Activated CD8-positive, alpha-beta memory T cell treated with anti-CD3 and anti-CD28 coated beads, Interleukin-2, amount 50 U/mL, for 4 hours (primary cell): ENCODE results near the gene HMGCS1.
"Not testable (repeated sequence)": the region's sequence is repeated elsewhere in the genome, so short reads cannot be mapped to it uniquely, and the experiment has no call there.

Experiments
- DNase-seq: peaks from one replicate; pipeline ENCODE4 v3.0.0-alpha.2; 2020

Gene HMGCS1

DNA sequence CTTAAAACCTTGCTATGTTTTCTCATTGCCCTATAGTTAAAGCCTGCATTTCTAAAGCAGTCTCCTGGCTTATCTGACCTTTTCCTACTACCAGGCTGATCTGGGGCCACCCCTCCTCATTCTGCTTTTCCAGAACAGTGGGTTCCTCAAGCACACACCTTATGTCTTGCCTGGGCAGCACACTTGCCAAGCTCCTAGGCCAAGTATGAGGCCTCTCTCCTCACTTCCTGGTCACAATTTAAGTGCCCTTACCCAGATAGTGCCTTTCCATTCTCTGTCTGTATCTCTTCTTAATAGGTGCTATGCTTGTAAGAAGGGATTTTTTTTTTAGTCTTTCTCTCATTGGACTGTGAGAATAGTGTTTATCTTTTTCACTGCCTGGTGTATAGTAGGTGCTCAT lies 39.7 kb downstream of the HMGCS1 start:
- DNase-seq, result no peak

DNA sequence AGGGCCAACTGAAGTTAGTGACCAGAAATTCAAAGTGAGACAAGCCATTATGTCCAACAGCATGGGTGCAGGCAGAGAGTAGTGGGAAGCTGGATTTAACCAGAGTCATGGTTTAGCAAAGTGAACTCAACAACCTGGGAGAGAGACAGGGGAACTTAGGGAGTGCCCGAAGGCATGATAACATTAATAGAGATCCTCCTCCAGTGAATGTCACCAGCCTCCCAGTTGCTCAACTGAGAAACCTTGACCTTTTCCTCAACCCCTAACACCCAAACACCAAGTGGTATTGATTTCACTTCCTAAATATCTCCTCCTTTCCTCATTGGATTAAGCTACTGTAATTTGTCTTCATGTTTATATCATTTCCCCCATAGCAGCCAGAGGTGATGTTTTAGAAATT lies 42.6 kb downstream of the HMGCS1 start:
- DNase-seq, result no peak

DNA sequence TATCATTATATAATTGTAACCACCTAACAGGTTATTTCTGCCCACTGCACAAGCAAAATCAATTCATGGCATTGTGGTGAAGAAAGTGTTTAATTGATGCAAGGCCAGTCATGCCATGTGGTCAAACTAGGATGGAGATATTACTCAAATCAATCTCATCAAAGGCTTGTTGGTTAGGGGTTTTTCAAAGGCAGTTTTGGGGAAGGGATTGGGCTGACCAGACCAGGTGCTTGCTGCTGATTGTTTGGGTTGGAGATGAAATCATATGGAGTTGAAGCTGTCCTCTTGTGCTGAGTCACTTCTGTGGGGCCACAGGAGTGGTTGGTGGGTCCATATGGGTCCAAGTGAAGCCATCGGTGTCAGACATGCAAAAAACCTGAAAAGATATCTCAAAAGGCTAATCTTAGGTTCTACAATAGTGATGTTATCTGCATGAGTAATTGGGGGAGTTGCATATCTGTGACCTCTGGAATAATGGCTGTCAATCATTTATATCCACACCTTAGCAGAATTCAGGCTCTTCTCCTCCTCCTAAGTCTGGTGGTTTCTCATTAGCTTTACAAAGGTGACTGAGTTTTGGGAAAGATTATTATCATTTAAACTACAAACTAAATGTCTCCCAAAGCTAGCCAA lies 44.9 kb downstream of the HMGCS1 start:
- DNase-seq, result no peak

DNA sequence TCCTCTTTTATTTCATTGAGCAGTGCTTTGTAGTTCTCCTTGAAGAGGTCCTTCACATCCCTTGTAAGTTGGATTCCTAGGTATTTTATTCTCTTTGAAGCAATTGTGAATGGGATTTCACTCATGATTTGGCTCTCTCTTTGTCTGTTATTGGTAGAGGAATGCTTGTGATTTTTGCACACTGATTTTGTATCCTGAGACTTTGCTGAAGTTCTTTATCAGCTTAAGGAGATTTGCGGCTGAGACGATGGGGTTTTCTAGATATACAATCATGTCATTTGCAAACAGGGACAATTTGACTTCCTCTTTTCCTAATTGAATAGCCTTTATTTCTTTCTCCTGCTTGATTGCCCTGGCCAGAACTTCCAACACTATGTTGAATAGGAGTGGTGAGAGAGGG lies 50.9 kb downstream of the HMGCS1 start:
- not testable (repeated sequence) for DNase-seq

DNA sequence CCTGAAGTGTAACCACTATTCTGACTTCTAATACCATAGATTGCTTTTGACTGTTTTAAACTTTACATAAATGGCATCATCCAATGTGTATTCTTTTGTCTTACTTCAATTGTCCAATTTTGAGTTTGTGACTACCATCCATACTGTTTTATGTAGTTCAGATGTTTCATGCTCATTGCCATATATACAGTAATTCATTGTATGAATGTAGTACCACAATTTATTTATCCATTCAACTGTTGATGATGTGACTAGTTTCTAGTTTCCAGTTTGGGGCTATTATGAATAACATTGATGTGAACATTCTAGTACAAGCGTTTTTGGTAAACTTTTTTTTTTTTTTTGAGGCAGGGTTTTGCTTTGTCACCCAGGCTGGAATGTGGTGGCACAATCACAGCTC lies 55.1 kb downstream of the HMGCS1 start:
- no peak for DNase-seq

DNA sequence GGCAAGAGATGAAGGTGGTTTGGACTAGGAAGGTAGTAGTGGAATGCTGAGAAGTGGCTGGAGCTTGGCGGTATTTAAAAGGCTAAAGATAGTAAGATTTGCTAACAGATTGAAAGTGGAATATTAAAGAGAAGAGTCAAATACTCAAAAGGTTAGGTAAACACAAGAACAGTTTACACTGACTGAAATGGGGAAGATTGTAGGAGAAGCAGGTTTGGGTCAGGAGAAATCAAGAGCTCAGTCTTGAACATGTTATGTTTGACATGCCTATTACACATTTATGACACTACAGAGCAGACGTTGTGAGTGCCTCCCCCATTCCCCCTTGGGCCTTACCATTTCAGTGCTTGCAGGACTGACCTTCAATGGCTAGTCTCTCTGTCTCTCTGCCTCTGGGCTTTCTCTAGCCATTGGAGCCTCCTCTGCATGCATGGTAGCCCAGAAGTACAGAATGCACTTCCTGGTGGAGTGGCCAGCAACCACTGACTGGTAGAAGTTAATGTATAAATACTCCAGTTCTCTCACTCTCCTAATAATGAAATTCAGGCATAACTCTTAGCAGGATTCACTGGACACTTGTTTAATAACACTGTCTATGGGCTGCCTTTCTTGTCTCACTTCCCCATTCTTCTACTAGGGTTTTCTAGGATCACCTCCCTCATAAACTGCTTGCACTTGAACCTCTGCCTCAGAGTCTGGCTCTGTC lies 56.8 kb downstream of the HMGCS1 start:
- no peak for DNase-seq

DNA sequence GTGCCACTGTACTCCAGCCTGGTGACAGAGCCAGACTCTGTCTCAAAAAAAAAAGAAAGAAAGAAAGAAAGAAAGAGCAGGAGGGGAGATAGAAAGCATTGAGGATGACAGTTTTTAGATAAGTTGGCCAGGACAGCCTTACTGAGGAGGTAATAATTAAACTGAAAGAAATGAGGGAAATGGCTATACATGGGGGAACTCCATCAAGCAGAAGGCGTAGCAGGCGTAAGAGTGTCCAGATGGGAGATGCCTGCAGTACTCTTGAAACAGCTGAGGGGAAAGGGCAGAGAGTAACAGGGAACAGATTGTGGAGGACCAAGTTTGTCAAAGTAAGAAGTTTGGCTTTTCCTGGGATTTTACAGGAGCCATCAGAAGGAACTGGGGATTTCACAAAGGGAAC lies 57.5 kb downstream of the HMGCS1 start:
- DNase-seq, result no peak

DNA sequence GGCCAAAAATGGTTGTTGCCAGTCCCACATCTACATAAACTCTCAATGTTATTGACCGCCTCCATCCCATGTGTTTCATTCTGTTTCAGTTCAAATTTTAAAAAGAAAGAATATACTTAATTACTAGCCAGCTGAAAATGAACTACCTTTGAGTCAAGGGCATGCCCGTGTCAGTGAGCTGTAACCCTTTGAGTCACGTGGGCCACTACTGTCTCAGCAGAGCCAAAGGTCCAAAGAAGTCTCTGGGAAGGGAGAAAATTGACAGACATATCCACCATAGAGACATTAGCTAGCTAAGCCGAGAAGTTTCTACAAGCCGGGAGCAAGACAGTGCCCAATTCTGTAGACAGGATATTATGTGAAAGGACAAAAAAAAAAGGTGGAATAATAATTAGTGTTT lies 61.5 kb downstream of the HMGCS1 start:
- no peak for DNase-seq

DNA sequence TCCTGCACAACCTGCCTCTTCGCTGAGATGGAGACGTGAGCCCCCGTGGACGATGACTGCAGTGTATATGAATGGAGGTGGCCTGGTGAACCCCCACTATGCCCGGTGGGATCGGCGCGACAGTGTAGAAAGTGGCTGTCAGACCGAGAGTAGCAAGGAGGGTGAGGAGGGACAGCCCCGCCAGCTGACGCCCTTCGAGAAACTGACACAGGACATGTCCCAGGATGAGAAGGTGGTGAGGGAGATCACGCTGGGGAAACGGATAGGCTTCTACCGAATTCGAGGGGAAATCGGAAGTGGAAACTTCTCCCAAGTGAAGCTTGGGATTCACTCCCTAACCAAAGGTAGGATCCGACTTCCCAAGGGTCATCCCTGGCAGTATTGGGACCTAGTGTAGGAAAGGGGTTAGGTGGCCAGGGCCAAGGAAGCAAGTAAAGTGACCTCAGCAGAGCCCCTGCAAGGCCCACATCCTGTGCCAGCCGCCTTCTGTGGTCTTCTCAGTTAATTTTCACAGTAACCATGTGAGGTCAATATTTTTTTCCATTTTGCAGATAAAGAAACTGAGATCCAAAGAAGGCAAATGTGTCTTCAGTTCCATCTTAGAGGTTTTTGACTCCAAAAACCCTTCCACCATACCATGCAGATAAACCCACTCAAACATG lies 67.4 kb downstream of the HMGCS1 start:
- no peak for DNase-seq

DNA sequence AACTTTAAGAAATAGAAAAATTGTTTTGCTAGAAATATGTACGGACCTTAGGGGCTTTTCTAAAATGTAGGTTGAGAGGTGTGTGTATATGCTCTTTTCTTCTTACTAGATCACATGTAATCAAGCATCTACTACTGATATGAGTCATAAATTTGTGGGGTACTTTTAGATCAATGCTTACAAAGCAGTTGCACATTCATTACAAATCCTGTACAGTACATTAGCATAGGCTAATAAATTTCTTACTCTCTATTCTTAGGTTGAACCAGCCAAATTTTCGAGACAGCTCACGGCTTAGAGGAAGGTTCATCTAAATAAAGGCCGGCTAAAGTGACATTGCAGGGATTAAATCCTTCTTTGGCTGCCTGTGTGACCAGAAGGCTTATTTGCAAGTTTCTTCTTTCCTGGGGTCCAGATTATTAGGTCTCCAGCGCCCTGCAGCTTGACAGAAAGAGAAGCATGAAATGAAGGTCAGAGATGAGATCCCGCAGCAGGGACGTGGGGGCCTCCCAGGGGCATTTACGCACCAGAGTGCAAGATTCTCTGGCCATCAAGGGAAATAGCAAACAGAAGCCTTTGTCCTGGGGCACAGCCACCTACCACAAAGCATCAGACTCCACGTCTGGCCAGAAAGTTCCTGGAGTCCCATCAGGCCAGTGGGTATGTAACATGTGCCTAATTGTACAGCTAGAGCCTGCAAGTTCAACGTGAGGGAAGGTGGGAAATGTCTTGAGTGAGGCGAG lies 68.2 kb downstream of the HMGCS1 start:
- no peak for DNase-seq

DNA sequence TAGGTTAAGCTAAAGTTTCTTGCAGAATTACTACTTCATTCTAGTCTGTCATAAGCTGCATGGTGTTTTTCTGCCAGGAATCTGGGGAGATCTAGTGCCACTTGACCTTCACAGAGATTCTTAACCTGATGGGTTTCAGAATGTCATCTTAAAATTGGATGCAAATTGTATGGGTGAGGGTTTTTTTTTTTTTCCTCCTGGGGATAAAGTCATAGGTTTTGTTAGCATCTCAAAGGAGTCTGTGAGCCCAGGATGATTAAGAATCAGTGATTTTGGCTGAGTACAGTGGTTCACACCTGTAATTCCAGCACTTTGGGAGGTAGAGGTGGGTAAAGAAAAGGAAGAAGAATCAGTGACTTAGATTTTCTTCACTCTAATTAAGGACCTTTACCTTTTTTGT lies 69.9 kb downstream of the HMGCS1 start:
- no peak for DNase-seq

DNA sequence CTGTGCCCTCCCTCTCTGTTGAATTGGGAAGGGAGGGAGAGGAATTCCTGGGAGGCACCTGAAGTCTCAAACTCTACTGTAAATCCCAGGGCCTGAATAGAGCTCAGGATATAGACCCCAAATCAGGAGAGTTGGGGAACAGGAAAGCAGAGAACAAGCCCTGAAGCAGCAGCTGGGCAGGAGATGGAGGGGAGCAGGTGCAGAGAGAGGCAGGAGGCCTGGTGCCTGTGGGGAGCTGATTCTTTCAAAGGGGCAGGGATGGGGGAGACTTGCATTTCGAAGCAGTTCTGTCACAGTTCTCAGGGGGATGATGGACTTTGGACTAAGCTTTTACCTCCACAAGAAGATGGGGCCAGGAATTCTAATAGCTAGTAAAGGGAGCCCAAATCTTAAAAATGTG lies 71.0 kb downstream of the HMGCS1 start:
- DNase-seq, result no peak
